ENCODE measurements around the gene CACNA1A.

CACNA1A gene

DNA sequence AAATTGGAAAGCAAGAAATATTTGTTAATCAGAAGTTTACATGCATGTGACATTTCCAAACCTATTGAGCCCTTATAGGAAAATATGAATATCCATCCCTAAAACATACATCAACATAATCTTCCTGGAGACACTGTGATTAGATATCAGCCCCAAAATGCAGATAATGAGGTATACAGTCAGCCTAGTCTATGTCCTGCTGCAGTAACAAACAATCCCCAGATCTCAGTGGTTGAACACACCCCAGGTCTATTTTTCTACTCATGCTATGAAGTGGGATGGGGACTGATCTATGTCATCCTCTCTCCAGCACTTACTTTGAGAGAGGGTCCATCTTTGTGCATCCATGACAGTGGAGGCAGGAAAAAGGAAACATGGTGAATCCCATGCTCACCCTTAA is 31.2 kb downstream of the CACNA1A start:
- no peak for DNase-seq (ENCODE audit: low spot score in 2 of 2)
- Mint-ChIP-seq H3K4me1 (no peaks in the 10 kb centered on the region), H3K9me3 (peaks cover 27% of the 10 kb centered on the region), H3K36me3 (peaks cover 6% of the 10 kb centered on the region), H3K27ac (no peak overlapping the region), H3K4me3 (no peak overlapping the region), H3K27me3 (peaks cover 17% of the 10 kb centered on the region)
- no peak for ATAC-seq (ENCODE audit: low read depth)

DNA sequence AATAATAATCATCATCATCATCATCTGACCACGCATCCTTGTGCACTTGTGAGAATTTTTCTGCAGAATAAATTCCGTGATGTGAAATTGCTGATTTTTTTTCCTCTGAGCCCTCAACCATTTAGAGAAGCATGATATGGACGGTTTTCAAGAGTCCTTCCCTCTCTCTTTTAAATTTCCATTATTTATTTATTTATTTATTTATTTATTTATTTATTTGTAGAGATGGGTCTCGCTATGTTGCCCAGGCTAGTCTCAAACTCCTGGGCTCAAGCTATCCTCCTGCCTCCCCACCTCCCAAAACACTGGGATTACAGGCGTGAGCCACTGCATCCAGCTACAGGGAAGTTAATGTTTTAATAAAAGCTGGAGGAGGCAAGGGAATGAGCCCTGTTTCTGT is 39.6 kb downstream of the CACNA1A start:
- H3K4me1 Mint-ChIP-seq: no peaks in the 10 kb centered on the region
- H3K27me3 Mint-ChIP-seq: peaks cover 9% of the 10 kb centered on the region
- H3K9me3 Mint-ChIP-seq: peaks cover 7% of the 10 kb centered on the region
- ATAC-seq (ENCODE audit: low read depth) (no peak), DNase-seq (ENCODE audit: low spot score in 2 of 2) (no peak)
- H3K36me3 Mint-ChIP-seq: peaks cover 2% of the 10 kb centered on the region
- H3K27ac Mint-ChIP-seq: no peak overlapping the region
- H3K4me3 Mint-ChIP-seq: no peak overlapping the region

DNA sequence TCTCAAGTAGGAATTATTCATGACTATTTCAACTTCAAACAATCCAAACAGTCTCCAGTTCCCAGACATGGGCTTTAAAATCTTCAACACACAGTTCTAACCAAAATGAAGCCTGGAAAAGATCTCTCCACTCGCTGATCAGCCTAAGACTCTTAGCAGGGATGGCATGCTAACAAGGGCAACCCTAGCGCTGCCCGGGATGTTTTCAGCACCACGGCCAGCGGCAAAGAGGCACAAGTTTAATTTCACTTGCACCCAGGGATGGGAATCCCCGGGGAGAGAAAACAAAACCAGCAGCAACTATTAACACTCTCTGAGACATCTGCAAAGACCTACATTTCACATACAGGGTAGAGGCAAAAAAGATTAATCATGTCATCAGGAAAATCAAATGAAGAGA is 43.0 kb downstream of the CACNA1A start:
- Mint-ChIP-seq H3K4me1 (no peaks in the 10 kb centered on the region), H3K4me3 (no peak overlapping the region), H3K27me3 (peaks cover 5% of the 10 kb centered on the region), H3K9me3 (peaks cover 2% of the 10 kb centered on the region), H3K36me3 (no peaks in the 10 kb centered on the region), H3K27ac (no peak overlapping the region)
- DNase-seq (ENCODE audit: low spot score in 2 of 2): no peak
- no peak for ATAC-seq (ENCODE audit: low read depth)

DNA sequence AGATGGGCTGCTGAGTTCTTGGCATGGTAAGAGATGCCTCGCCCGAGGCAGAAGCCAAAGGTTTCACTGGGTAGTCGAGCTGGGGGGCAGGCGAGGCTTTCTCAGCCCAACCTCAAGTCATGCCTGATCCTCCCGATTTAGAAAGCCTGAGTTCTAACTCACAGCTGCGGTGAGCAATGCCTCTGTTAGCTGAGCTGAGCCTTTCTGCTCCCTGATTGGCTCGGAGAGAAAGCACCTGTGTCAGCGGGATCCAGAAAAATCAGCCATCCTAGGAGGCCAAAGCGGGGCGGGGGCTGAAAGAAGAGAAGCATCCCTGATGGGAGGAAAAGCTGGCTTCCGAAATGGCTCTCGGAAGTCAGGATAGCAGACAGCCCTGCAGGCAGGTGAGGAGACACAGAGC is 44.7 kb downstream of the CACNA1A start:
- DNase-seq (ENCODE audit: low spot score in 2 of 2) (no peak), ATAC-seq (ENCODE audit: low read depth) (no peak)
- Mint-ChIP-seq H3K36me3 (no peaks in the 10 kb centered on the region), H3K4me3 (no peak overlapping the region), H3K9me3 (peaks cover 6% of the 10 kb centered on the region), H3K27ac (no peak overlapping the region), H3K4me1 (no peaks in the 10 kb centered on the region), H3K27me3 (peaks cover 6% of the 10 kb centered on the region)

DNA sequence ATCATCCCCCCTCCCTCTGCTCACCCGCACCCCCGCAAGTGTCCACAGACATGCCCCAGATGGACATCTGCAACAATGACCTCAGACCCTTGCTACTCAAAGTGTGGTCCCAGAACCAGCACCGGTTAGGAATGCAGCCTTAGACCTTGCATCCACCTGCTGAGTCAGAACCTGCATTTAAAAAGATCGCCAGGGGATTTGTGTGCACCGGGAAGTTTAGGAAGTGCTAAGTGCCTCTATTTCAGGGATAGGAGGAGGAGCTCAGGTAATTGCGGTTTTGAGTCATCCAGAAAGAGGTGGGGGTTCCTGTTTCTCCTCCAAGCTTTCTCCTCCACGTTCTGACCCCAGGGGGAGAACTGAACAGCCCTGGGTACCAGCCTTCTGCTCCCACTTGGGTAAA is 46.2 kb downstream of the CACNA1A start:
- ATAC-seq (ENCODE audit: low read depth) (no peak), DNase-seq (ENCODE audit: low spot score in 2 of 2) (no peak)
- Mint-ChIP-seq H3K9me3 (peaks cover 6% of the 10 kb centered on the region), H3K4me1 (no peaks in the 10 kb centered on the region), H3K27ac (no peak overlapping the region), H3K36me3 (no peaks in the 10 kb centered on the region), H3K27me3 (peaks cover 6% of the 10 kb centered on the region), H3K4me3 (no peak overlapping the region)

DNA sequence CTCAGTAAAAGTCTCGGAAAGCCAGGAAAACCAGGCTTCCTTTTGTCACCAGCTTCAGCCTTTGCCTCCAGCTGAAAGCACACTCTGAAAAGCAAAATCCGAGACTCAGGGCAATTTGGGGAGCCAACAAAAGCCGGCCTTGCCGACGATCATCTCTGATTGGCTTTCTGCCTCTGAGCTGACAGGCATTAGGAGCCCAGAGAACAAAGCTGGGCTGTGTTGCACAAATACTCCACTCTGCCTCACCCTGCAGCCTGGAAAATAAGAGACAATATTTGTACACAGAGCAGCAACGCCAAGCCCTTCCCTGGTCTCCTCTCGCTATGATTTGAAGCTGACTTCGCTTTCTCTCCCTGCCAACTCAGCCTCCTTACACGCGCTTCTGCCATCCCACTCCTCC is 46.9 kb downstream of the CACNA1A start:
- Mint-ChIP-seq H3K27ac (no peak overlapping the region), H3K36me3 (no peaks in the 10 kb centered on the region), H3K27me3 (peaks cover 7% of the 10 kb centered on the region), H3K9me3 (peaks cover 5% of the 10 kb centered on the region), H3K4me3 (no peak overlapping the region), H3K4me1 (no peaks in the 10 kb centered on the region)
- DNase-seq (ENCODE audit: low spot score in 2 of 2) (no peak), ATAC-seq (ENCODE audit: low read depth) (no peak)

DNA sequence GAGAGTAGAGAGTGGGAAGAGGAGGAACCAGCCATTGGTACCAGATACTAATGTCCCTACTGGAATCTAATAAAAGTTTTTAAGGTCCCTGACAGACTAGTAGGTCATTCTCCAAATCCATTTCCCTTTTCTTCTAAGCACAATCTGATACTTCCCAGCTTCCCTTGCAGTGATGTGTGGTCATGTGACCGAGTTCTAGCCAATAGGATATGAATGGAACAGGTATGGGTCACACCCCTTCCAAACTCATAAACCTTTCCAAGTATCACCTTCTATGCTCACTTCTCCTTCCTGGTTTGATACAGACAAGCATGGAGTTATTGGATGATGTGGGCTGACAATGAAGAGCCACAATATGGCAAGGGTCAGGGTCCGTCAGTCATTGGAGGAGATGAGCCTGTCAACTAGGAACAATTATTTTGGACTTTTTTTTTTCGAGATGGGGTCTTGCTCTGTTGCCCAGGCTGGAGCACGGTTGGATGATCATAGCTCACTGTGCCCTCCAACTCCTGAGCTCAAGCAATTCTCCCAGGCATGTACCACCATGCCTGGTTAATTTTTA is 54.8 kb downstream of the CACNA1A start:
- ATAC-seq (ENCODE audit: low read depth): no peak
- H3K27ac Mint-ChIP-seq: no peak overlapping the region
- no peak for DNase-seq (ENCODE audit: low spot score in 2 of 2)
- H3K4me1 Mint-ChIP-seq: no peaks in the 10 kb centered on the region
- no peaks in the 10 kb centered on the region for H3K36me3 Mint-ChIP-seq
- no peak overlapping the region for H3K4me3 Mint-ChIP-seq
- H3K9me3 Mint-ChIP-seq: peaks cover 20% of the 10 kb centered on the region
- peaks cover 4% of the 10 kb centered on the region for H3K27me3 Mint-ChIP-seq

DNA sequence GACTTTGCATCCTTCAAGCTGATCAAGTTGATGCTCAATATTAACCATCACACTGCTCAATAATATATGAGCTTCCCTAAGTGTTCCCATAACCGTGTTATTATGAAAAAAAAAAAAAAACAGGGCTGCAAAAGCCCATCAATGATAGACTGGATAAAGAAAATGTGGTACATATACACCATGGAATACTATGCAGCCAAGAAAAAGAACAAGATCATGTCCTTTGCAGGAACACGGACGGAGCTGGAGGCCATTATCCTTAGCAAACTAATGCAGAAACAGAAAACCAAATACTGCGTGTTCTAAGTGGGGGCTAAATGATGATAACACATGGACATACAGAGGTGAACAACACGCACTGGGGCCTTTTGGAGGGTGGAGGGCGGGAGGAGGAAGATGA is 58.3 kb downstream of the CACNA1A start:
- Mint-ChIP-seq H3K4me3 (no peak overlapping the region), H3K9me3 (peaks cover 21% of the 10 kb centered on the region), H3K27me3 (peaks cover 5% of the 10 kb centered on the region), H3K36me3 (peaks cover 1% of the 10 kb centered on the region), H3K27ac (no peak overlapping the region), H3K4me1 (no peaks in the 10 kb centered on the region)
- no peak for ATAC-seq (ENCODE audit: low read depth)
- no peak for DNase-seq (ENCODE audit: low spot score in 2 of 2)

DNA sequence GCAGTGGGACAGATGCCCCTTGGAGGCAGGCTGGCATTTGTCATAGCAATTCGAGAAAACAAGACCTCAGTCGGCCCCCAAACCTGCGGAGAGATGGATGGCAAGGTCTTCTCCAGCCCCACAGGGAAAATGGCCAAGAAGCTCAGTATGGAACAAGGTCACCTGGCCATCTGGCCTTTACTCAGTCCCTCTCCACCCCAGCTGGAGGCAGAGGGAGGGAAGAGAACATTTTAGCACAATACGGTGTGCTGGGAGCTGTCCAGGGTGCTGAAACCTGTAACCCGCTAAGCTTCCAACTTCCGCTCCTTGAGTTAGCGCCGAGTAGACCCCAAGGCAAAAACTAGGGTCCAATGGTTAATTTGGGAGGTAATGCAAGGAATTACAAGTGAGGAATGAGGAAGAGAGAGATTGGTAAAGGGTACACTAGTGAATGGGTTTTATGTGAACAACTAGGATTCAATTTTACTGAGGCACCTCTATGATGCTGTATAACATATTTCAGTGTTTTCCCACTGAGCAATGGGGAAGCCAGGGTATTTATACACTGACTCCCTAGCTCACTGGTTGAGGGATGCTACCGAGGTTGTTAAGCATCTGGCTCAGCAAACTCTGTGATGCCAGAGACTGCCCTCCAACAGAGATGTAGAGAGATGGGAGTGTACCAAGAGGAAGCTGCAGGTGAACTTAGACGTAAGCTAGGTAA is 64.3 kb downstream of the CACNA1A start:
- Mint-ChIP-seq H3K36me3 (peaks cover 1% of the 10 kb centered on the region), H3K4me1 (no peaks in the 10 kb centered on the region), H3K4me3 (no peak overlapping the region), H3K9me3 (peaks cover 9% of the 10 kb centered on the region), H3K27ac (no peak overlapping the region), H3K27me3 (peaks cover 9% of the 10 kb centered on the region)
- ATAC-seq (ENCODE audit: low read depth) (no peak), DNase-seq (ENCODE audit: low spot score in 2 of 2) (peak; percentile 7 to 34)

DNA sequence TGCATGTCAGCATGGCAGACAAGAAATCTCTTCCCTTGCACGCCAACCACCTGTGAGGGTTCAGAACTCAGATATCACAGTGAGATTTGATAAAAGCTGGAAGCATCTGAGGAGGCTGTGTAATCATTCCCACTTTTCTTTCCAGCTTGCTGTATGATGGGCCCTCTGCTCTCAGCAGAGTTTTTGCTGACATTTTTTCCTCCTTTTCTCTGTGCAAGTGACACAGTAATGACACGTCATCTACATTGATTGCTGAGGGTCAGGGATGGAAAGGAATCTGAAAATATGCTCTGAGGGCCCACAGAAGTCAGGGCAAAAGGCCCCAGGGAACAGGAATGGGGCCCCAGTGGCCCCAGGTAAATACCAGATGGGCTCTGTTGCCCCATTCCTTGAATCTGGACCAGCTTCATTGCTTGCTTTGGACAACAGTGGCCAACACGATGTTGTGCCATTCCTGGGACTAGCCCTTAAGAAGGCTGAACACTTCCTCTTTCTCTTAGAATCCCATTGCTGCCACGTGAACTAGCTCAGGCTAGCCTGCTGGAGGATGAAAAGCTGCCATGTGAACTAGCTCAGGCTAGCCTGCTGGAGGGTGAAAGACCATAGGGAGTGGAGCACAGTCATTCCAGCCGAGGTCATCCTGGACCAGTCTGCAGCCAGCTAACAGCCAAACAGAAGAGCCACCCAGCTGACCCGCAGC is 68.2 kb downstream of the CACNA1A start:
- Mint-ChIP-seq H3K4me1 (no peaks in the 10 kb centered on the region), H3K27ac (no peak overlapping the region), H3K9me3 (peaks cover 3% of the 10 kb centered on the region), H3K4me3 (no peak overlapping the region), H3K36me3 (no peaks in the 10 kb centered on the region), H3K27me3 (peaks cover 4% of the 10 kb centered on the region)
- ATAC-seq (ENCODE audit: low read depth) (no peak), DNase-seq (ENCODE audit: low spot score in 2 of 2) (no peak)

DNA sequence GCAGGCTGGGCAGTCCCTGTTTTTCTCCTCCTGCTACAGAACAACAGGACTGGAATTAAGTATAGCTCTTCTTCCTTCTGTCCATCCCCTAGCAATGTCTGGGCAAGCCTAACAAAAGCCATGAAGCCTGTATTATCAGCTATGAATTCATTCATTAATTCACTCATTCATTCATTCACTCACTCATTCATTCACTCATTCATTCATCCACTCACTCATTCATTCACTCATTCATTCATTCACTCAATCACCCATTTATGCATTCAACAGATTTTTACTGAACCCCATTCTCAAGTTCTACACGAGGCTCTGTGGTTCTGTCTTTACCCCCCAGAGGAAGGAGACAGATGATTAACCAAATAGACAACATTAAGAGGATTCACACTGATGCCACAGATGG is 69.9 kb downstream of the CACNA1A start:
- Mint-ChIP-seq H3K9me3 (peaks cover 3% of the 10 kb centered on the region), H3K4me1 (no peaks in the 10 kb centered on the region), H3K4me3 (no peak overlapping the region), H3K36me3 (no peaks in the 10 kb centered on the region), H3K27me3 (peaks cover 4% of the 10 kb centered on the region), H3K27ac (no peak overlapping the region)
- DNase-seq (ENCODE audit: low spot score in 2 of 2) (no peak), ATAC-seq (ENCODE audit: low read depth) (no peak)

DNA sequence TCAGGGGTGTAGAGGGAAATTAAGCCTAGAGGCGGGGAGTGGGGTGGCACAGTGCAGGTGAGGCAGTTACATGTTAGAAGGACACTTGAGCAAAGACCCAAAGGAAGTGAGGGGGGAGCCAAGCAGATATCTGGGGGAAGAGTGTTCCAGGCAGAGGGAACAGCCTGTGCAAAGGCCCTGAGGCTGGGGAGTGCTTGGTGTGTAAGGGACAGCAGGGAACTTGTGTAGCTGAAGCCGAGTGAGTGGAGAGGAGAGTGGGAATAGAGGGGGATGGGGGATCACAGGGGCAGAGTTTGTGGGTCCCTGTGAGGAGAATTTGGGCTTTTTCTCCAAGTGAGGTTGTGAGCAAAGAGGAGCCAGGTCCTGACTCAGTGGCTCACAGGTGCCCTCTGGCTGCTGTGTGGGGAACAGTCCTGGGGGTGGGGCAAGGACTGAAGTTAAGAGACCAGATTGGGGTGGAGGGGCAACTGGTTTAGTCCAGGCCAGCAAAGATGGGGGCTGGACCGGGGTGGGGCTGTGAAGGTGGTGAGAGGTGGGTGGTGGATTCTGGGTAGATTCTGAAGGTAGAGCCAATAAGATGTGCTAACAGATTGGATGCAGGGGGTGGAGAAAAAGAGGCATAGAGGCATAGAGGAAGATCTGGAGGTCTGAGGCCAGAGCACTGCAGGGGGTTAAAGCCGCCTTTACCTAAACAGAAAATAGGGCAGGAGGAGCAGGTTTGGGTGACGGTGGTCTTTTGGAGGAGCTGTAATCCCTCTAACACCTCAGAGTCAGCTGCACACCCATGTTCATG is 75.3 kb downstream of the CACNA1A start:
- no peak overlapping the region for H3K4me3 Mint-ChIP-seq
- peaks cover 4% of the 10 kb centered on the region for H3K9me3 Mint-ChIP-seq
- no peak overlapping the region for H3K27ac Mint-ChIP-seq
- no peak for ATAC-seq (ENCODE audit: low read depth)
- H3K4me1 Mint-ChIP-seq: peaks cover 2% of the 10 kb centered on the region
- H3K27me3 Mint-ChIP-seq: peaks cover 10% of the 10 kb centered on the region
- H3K36me3 Mint-ChIP-seq: no peaks in the 10 kb centered on the region
- peak; percentile 11 to 31 for DNase-seq (ENCODE audit: low spot score in 2 of 2)

DNA sequence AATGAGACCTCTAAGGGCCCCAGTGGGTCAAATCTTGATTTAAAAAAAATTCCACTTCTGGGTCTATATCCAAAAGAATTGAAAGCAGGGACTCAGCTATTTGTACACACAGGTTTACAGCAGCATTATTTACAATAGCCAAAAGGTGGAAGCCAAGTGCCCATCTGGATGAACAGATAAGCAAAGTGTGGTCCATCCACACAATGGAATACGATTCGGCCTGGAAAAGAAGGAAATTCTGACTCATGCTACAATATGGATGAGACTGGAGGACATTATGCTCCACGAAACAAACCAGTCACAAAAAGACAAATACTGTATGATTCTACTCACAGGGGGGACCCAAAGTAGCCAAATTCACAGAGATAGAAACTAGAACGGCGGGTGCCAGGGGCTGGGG is 76.7 kb downstream of the CACNA1A start:
- H3K27ac Mint-ChIP-seq: no peak overlapping the region
- ATAC-seq (ENCODE audit: low read depth) (no peak), DNase-seq (ENCODE audit: low spot score in 2 of 2) (no peak)
- no peak overlapping the region for H3K4me3 Mint-ChIP-seq
- peaks cover 4% of the 10 kb centered on the region for H3K9me3 Mint-ChIP-seq
- H3K27me3 Mint-ChIP-seq: peaks cover 12% of the 10 kb centered on the region
- no peaks in the 10 kb centered on the region for H3K36me3 Mint-ChIP-seq
- peaks cover 2% of the 10 kb centered on the region for H3K4me1 Mint-ChIP-seq

DNA sequence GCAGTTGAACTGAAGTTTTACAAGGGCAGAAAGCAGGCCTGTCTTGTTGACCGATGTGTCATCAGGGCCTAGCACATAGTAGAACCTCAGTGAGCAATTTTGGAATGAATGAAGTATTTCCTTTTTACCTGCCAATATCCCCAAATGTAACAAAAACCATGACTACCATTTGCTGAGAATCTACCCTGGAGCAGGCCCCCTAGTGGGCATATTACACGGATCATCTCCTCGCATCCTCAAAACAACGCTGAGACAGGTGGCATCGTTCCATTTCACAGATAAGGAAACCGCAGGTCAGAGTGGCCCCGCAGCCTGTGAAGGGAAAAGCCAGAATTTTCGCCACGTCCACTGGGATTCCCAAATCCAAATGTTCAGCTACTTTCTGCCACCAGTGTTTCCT is 77.9 kb downstream of the CACNA1A start:
- ATAC-seq (ENCODE audit: low read depth): no peak
- peaks cover 12% of the 10 kb centered on the region for H3K27me3 Mint-ChIP-seq
- H3K9me3 Mint-ChIP-seq: peaks cover 6% of the 10 kb centered on the region
- H3K4me1 Mint-ChIP-seq: peaks cover 2% of the 10 kb centered on the region
- DNase-seq (ENCODE audit: low spot score in 2 of 2): peak in 1 of 2 donors; percentile 14
- no peaks in the 10 kb centered on the region for H3K36me3 Mint-ChIP-seq
- no peak overlapping the region for H3K4me3 Mint-ChIP-seq
- no peak overlapping the region for H3K27ac Mint-ChIP-seq

All from memory B cell (primary cell).